Neutrophil (primary cell): ENCODE data around the gene LITAF.
A peak's percentile ranks its signal among the peaks of the same experiment; 100 is the strongest.

ENCODE experiments used
- H3K27ac ChIP-seq: fragments of 200-600 bp; sonication (generic); 2 replicates; pipeline ENCODE4 v1.5.1; 2016; ENCODE audit warnings: mild to moderate bottlenecking, moderate library complexity
- H3K27me3 ChIP-seq: fragments of 200-600 bp; sonication (generic); 2 replicates; pipeline ENCODE4 v1.6.0; 2016; ENCODE audit warnings: mild to moderate bottlenecking
- H3K36me3 ChIP-seq: fragments of 200-600 bp; sonication (generic); 2 replicates; pipeline ENCODE4 v1.5.1; 2017
- H3K4me1 ChIP-seq, 2 experiments: fragments of 200-600 bp in 1 of 2; sonication (generic) in 1 of 2; 1 replicate in 1 of 2; 2 replicates in 1 of 2; pipeline versions ENCODE4 v1.5.1 to v1.6.1; 2013 to 2016; ENCODE audit warnings: low read depth in 1 of 2, low read length in 1 of 2, mild to moderate bottlenecking in 1 of 2, moderate library complexity in 1 of 2; ENCODE audit not compliant: control insufficient read depth in 1 of 2, insufficient read depth in 1 of 2
- H3K4me3 ChIP-seq, 2 experiments: fragments of 200-600 bp in 1 of 2; sonication (generic) in 1 of 2; 1 replicate in 1 of 2; 2 replicates in 1 of 2; pipeline ENCODE4 v1.5.1; 2013 to 2016; ENCODE audit warnings: low read depth in 1 of 2, low read length in 1 of 2, mild to moderate bottlenecking in 1 of 2, moderate library complexity in 1 of 2
- H3K9me3 ChIP-seq: fragments of 200-600 bp; sonication (generic); 2 replicates; pipeline ENCODE4 v1.5.1; 2016
- CTCF ChIP-seq: fragments of 200-600 bp; sonication (generic); IDR thresholded peaks from 2 replicates; pipeline ENCODE4 v1.5.1; 2016; ENCODE audit warnings: antibody characterized with exemption

The LITAF gene

GRCh38 chr16:11624636-11625607 lies 38.2 kb upstream of the LITAF start:
- no peaks in the 10 kb centered on the region for H3K36me3 ChIP-seq
- TF ChIP-seq CTCF: peak; percentile 41
- H3K27ac ChIP-seq: peak overlapping the region; percentile 100
- no peaks in the 10 kb centered on the region for H3K9me3 ChIP-seq
- peaks cover 86 to 92% of the 10 kb centered on the region in 2 experiments for H3K4me1 ChIP-seq
- peak overlapping the region; percentile 43 to 49 for H3K4me3 ChIP-seq
- no peaks in the 10 kb centered on the region for H3K27me3 ChIP-seq

- peak overlapping the region; percentile 43 to 49 for H3K4me3 ChIP-seq
- H3K27me3 ChIP-seq: no peaks in the 10 kb centered on the region
- H3K9me3 ChIP-seq: no peaks in the 10 kb centered on the region
- H3K27ac ChIP-seq: peak overlapping the region; percentile 100
- no peak for TF ChIP-seq CTCF
- H3K4me1 ChIP-seq: peaks cover 86 to 92% of the 10 kb centered on the region in 2 experiments
- H3K36me3 ChIP-seq: no peaks in the 10 kb centered on the region
These were observed 37.5 kb upstream of the LITAF start for GRCh38 chr16:11624205-11624604.

- Histone ChIP-seq H3K4me1 (peaks cover 76 to 84% of the 10 kb centered on the region in 2 experiments), H3K27me3 (no peaks in the 10 kb centered on the region), H3K27ac (peak overlapping the region; percentile 58), H3K9me3 (no peaks in the 10 kb centered on the region), H3K36me3 (no peaks in the 10 kb centered on the region), H3K4me3 (peak overlapping the region in 1 of 2 experiments; percentile 20)
- TF ChIP-seq CTCF: no peak
These were observed 35.4 kb upstream of the LITAF start for GRCh38 chr16:11621920-11622651.

GRCh38 chr16:11621539-11621919 lies 34.8 kb upstream of the LITAF start:
- Histone ChIP-seq H3K27ac (peak overlapping the region; percentile 58), H3K9me3 (no peaks in the 10 kb centered on the region), H3K4me3 (peak overlapping the region in 1 of 2 experiments; percentile 20), H3K36me3 (no peaks in the 10 kb centered on the region), H3K27me3 (no peaks in the 10 kb centered on the region), H3K4me1 (peaks cover 71 to 78% of the 10 kb centered on the region in 2 experiments)
- TF ChIP-seq CTCF: no peak

GRCh38 chr16:11620243-11621003 lies 33.7 kb upstream of the LITAF start:
- no peak for TF ChIP-seq CTCF

More at GRCh38 chr16:11620243-11621003, 33.7 kb upstream of the LITAF start:
- H3K36me3 ChIP-seq: no peaks in the 10 kb centered on the region
- H3K27ac ChIP-seq: peak overlapping the region; percentile 4
- no peak overlapping the region for H3K4me3 ChIP-seq
- peaks cover 66 to 67% of the 10 kb centered on the region in 2 experiments for H3K4me1 ChIP-seq
- H3K9me3 ChIP-seq: no peaks in the 10 kb centered on the region
- H3K27me3 ChIP-seq: no peaks in the 10 kb centered on the region
